Common myeloid progenitor, CD34-positive (primary cell): Measurements from ENCODE around the gene AP3D1.
A peak's percentile ranks its signal among the peaks of the same experiment; 100 is the strongest.

Source experiments
- CTCF ChIA-PET: fragments of 350-600 bp; sonication (Branson Sonifier 250); formaldehyde crosslinking; loops from one replicate; lab custom pipeline; 2021; ENCODE audit warnings: antibody characterized with exemption; lab: Charles Lee
- POLR2A ChIA-PET: fragments of 350-600 bp; sonication (Branson Sonifier 250); formaldehyde crosslinking; loops from one replicate; lab custom pipeline; 2021; ENCODE audit warnings: antibody characterized with exemption; lab: Charles Lee
- DNase-seq, 3 donors: peaks; one replicate each; pipeline versions ENCODE4 v3.0.0 to v3.0.0-alpha.2; 2013
- H3K27ac ChIP-seq, 2 experiments: 1 replicate in 1 of 2; 2 replicates in 1 of 2; pipeline ENCODE4 v1.7.0; 2013; ENCODE audit warnings: inconsistent platforms in 2 of 2, low read length in 2 of 2, mild to moderate bottlenecking in 2 of 2, low read depth in 1 of 2, moderate library complexity in 1 of 2; ENCODE audit not compliant: severe bottlenecking in 2 of 2, insufficient read depth in 1 of 2, poor library complexity in 1 of 2
- H3K27me3 ChIP-seq, 5 experiments: replicated peaks in 2 of 5; 1 replicate in 3 of 5; 2 replicates in 2 of 5; pipeline versions ENCODE4 v1.6.1 to v1.7.0; 2013; ENCODE audit warnings: low read length in 4 of 5, mild to moderate bottlenecking in 2 of 5, moderate library complexity in 2 of 5, inconsistent platforms in 1 of 5; ENCODE audit not compliant: insufficient read depth in 5 of 5, control insufficient read depth in 4 of 5
- H3K36me3 ChIP-seq, 4 experiments: 1 replicate in 2 of 4; 2 replicates in 2 of 4; pipeline versions ENCODE4 v1.6.1 to v1.7.0; 2013; ENCODE audit warnings: low read length in 3 of 4, control low read depth in 1 of 4, mild to moderate bottlenecking in 1 of 4; ENCODE audit not compliant: control insufficient read depth in 4 of 4, insufficient read depth in 4 of 4
- H3K4me1 ChIP-seq, 4 experiments: 1 replicate in 3 of 4; 2 replicates in 1 of 4; pipeline versions ENCODE4 v1.6.1 to v1.7.1; 2013; ENCODE audit warnings: low read length in 3 of 4, mild to moderate bottlenecking in 3 of 4, control low read depth in 1 of 4, inconsistent platforms in 1 of 4, moderate library complexity in 1 of 4; ENCODE audit not compliant: control insufficient read depth in 4 of 4, insufficient read depth in 4 of 4; ENCODE audit errors: control extremely low read depth in 1 of 4
- H3K4me3 ChIP-seq, 7 experiments: 1 replicate in 4 of 7; 2 replicates in 3 of 7; pipeline versions ENCODE4 v1.5.1 to v1.7.0; 2013; ENCODE audit warnings: mild to moderate bottlenecking in 7 of 7, low read length in 6 of 7, moderate library complexity in 6 of 7, inconsistent platforms in 2 of 7, low read depth in 2 of 7, control low read depth in 1 of 7; ENCODE audit not compliant: insufficient read depth in 4 of 7, control insufficient read depth in 1 of 7; ENCODE audit errors: extremely low read depth in 1 of 7
- H3K9me3 ChIP-seq, 5 experiments: 1 replicate in 4 of 5; 2 replicates in 1 of 5; pipeline versions ENCODE4 v1.6.1 to v1.7.1; 2013; ENCODE audit warnings: low read length in 4 of 5, mild to moderate bottlenecking in 2 of 5, inconsistent platforms in 1 of 5, low read depth in 1 of 5, moderate library complexity in 1 of 5; ENCODE audit not compliant: control insufficient read depth in 4 of 5, insufficient read depth in 2 of 5; ENCODE audit errors: control extremely low read depth in 1 of 5
- WGBS: methylation state at CpG from one replicate; pipeline ENCODE4 v1.1.5; 2013; ENCODE audit not compliant: insufficient coverage; 5-methylcytosine and 5-hydroxymethylcytosine counted together

Gene AP3D1

DNA sequence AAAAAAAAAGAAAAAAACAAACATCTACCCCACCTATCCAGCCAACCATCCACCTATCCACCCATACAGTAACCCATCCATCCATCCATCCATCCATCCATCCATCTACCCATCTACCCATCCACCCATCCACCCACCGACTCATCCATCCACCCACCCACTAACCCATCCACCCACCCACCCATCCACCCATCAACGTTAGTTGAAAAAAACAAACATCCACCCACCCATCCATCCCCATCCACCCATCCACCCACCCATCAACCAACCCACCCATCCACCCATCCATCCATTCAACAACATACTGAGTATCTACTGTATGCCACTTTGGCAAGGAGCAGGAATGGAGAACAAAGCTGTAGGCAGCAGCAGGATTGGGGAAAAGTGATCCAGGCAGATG lies 6.1 kb upstream of the AP3D1 start:
- ChIA-PET CTCF (interaction anchor here (1.2 to 2.9 kb wide), 8 partner anchors 8 to 117 kb away, joined by 3 to 10 read pairs (median 4); no protein-coding TSS in a partner anchor), POLR2A (interaction anchor here (0.7 kb wide), 2 partner anchors 56 to 137 kb away, joined by 3 to 5 read pairs; no protein-coding TSS in a partner anchor)
- DNase-seq = no peak
- no peak overlapping the region for H3K4me3 ChIP-seq
- H3K9me3 ChIP-seq = no peaks in the 10 kb centered on the region
- H3K4me1 ChIP-seq = no peaks in the 10 kb centered on the region
- H3K27ac ChIP-seq = no peak overlapping the region
- H3K36me3 ChIP-seq = no peaks in the 10 kb centered on the region
- H3K27me3 ChIP-seq = no peaks in the 10 kb centered on the region
- WGBS = no CpG with 5 or more reads among the region's 2 CpGs

GRCh38 chr19:2154587-2155075 lies 3.3 kb upstream of the AP3D1 start:
- Histone ChIP-seq H3K36me3 (peaks cover 0 to 6% (median 0%) of the 10 kb centered on the region in 4 experiments), H3K4me3 (no peak overlapping the region), H3K27me3 (no peaks in the 10 kb centered on the region), H3K27ac (no peak overlapping the region), H3K4me1 (peaks cover 3 to 19% (median 17%) of the 10 kb centered on the region in 4 experiments), H3K9me3 (no peaks in the 10 kb centered on the region)
- DNase-seq = no peak
- ChIA-PET POLR2A (no interaction called here), CTCF (interaction anchor here (0.7 to 2.3 kb wide), 6 partner anchors 13 to 146 kb away, joined by 3 to 6 read pairs (median 4); no protein-coding TSS in a partner anchor)
- 97% methylated on average over 7 of the region's 10 CpGs for WGBS

GRCh38 chr19:2150794-2151338 lies 500 bp downstream of the AP3D1 start:
- POLR2A ChIA-PET = interaction anchor here (1.5 kb wide), 1 partner anchor 14 kb away, joined by 3 read pairs; no protein-coding TSS in a partner anchor
- peak in 1 of 3 donors; percentile 40 for DNase-seq
- CTCF ChIA-PET = interaction anchor here (0.9 to 1.6 kb wide), 3 partner anchors 19 to 102 kb away, joined by 3 to 4 read pairs (median 3); no protein-coding TSS in a partner anchor
- Histone ChIP-seq H3K36me3 (peaks cover 0 to 14% (median 2%) of the 10 kb centered on the region in 4 experiments), H3K27ac (peak overlapping the region; percentile 93 to 96), H3K4me1 (peaks cover 3 to 27% (median 26%) of the 10 kb centered on the region in 4 experiments), H3K9me3 (no peaks in the 10 kb centered on the region), H3K27me3 (no peaks in the 10 kb centered on the region), H3K4me3 (peak overlapping the region; percentile 78 to 99 (median 91))
- WGBS = 0% methylated on average over 31 of the region's 36 CpGs

DNA sequence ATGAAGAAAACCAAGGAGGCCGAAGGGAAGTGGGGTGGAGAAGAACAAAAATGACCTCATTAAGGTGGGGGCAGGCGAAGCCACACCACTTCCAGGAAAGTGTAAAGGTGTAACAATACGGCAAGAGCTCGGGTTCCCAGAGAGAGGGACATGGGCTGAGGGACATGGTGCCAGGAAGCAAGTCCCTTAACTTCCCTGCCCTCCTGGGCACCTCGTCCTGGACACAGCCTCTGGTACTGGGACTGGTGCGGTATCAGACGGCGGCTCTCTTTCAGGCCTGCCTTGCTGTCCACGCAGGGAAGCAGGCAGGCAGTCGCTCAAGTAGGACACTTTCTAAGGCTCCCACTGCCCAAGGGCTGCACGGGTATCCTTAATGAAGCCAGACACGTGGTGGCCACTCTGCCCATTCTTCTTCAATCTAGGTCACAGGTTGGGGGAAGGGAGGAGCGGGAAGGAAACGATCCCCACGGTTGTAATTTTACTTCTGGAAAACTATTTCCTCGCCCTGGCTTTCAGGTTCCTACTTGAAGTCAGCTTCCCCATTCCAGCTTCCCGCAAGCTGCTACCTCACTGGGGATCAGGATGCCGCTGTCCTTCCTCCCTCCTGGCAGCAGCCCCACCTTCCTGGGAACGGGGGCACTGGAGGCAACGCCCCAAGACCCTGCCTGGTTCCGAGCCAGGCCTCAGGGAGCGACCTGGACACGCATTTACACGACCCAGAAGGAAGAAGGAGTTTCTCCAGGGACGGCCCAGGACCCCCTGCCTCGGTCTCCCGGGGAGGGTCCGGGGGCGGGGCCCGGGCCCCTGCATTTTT lies 1.2 kb downstream of the AP3D1 start:
- CTCF ChIA-PET = interaction anchor here (0.9 to 1.7 kb wide), 3 partner anchors 8 to 27 kb away, joined by 3 to 4 read pairs (median 4); no protein-coding TSS in a partner anchor
- POLR2A ChIA-PET = interaction anchor here (1.5 kb wide), 1 partner anchor 13 kb away, joined by 3 read pairs; no protein-coding TSS in a partner anchor

DNA sequence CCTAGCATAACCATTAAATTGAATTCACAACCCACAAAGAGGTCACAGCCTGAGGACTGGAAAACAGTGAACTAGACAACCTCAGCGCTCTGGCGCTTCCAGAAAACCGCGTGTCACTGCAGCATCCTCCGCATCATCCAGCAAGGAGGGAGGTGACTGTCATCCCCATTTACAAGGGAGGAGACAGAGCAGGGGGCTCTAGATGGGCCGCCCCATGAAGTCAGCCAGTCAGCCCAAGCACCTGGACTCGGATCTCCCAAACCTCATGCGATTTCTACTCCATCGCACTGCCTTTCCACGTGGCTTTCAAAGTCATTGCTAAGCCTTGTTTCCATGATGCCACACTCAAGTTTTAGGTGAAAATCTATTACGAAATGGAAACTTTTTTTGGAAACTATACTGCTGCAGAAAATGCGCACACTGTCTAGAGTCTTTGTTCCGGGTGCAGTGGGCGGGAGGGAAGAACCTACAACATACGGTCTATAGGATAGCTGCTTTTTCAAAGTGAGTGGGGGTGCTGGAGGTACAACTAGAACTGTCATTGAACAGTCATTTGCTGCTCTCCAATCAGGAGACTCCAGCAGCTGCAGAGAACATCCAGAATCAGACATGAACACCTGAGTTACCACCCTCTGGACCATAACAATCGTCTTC lies 2.8 kb downstream of the AP3D1 start:
- Histone ChIP-seq H3K27me3 (no peaks in the 10 kb centered on the region), H3K4me1 (peaks cover 3 to 27% (median 26%) of the 10 kb centered on the region in 4 experiments), H3K27ac (no peak overlapping the region), H3K36me3 (peaks cover 0 to 32% (median 7%) of the 10 kb centered on the region in 4 experiments), H3K9me3 (no peaks in the 10 kb centered on the region), H3K4me3 (no peak overlapping the region)
- DNase-seq = no peak
- WGBS = 93% methylated on average over 16 of the region's 16 CpGs
- ChIA-PET POLR2A (no interaction called here), CTCF (interaction anchor here (1.7 kb wide), 1 partner anchor 10 kb away, joined by 4 read pairs; no protein-coding TSS in a partner anchor)

More for the DNA sequence above, 1.2 kb downstream of the AP3D1 start:
- Histone ChIP-seq H3K27me3 (no peaks in the 10 kb centered on the region), H3K4me3 (peak overlapping the region; percentile 78 to 99 (median 91)), H3K36me3 (peaks cover 0 to 21% (median 4%) of the 10 kb centered on the region in 4 experiments), H3K27ac (peak overlapping the region; percentile 93 to 96), H3K4me1 (peaks cover 3 to 27% (median 26%) of the 10 kb centered on the region in 4 experiments), H3K9me3 (no peaks in the 10 kb centered on the region)
- 28% methylated on average over 24 of the region's 30 CpGs for WGBS
- DNase-seq = no peak

DNA sequence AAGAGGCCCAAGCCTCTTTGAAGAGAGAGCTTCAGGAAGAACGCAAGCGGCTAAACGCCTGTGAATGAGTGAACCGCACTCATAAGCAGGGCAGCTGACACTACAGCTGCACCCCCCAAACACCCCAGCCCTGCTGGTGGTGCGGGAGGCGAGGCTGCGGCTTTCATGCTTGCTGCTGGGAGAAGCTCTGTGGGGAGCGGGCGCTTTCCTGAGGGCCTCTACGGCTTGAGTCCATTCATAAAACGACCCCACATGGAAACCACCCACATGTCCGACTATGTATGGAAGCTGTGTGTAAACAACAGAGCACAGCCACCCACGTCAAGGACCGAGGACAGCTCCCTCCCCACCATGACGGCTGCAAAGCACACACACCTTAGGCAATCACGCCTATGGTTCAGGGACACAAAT lies 5.5 kb downstream of the AP3D1 start:
- 93% methylated on average over 11 of the region's 16 CpGs for WGBS
- peaks cover 0 to 21% (median 19%) of the 10 kb centered on the region in 4 experiments for H3K4me1 ChIP-seq
- DNase-seq = no peak

More for the DNA sequence above, 5.5 kb downstream of the AP3D1 start:
- Histone ChIP-seq H3K4me3 (no peak overlapping the region), H3K36me3 (peaks cover 0 to 36% (median 7%) of the 10 kb centered on the region in 4 experiments), H3K27me3 (no peaks in the 10 kb centered on the region), H3K9me3 (no peaks in the 10 kb centered on the region), H3K27ac (no peak overlapping the region)
- ChIA-PET POLR2A (no interaction called here), CTCF (interaction anchor here (0.6 to 1.4 kb wide), 5 partner anchors 9 to 94 kb away, joined by 3 to 4 read pairs (median 3); no protein-coding TSS in a partner anchor)
